Measurements from ENCODE around the gene TOB1.

- TF ChIP-seq POLR2A (IDR thresholded peaks at IDR 0.05) = no peak
- TF ChIP-seq, protein P1, sequence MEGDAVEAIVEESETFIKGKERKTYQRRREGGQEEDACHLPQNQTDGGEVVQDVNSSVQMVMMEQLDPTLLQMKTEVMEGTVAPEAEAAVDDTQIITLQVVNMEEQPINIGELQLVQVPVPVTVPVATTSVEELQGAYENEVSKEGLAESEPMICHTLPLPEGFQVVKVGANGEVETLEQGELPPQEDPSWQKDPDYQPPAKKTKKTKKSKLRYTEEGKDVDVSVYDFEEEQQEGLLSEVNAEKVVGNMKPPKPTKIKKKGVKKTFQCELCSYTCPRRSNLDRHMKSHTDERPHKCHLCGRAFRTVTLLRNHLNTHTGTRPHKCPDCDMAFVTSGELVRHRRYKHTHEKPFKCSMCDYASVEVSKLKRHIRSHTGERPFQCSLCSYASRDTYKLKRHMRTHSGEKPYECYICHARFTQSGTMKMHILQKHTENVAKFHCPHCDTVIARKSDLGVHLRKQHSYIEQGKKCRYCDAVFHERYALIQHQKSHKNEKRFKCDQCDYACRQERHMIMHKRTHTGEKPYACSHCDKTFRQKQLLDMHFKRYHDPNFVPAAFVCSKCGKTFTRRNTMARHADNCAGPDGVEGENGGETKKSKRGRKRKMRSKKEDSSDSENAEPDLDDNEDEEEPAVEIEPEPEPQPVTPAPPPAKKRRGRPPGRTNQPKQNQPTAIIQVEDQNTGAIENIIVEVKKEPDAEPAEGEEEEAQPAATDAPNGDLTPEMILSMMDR (IDR thresholded peaks at IDR 0.05) = no peak
These were observed 5.7 kb upstream of the TOB1 start for GRCh38 chr17:50871898-50872297.
